HG02973 (cell line): ENCODE results near the gene RPS6KA3.

Experiments used
- ATAC-seq: cut with Tn5 transposase; IDR thresholded peaks from one replicate; pipeline ENCODE4 v1.9.1; 2021; ENCODE audit warnings: moderate library complexity; ENCODE audit not compliant: unreplicated experiment

RPS6KA3 gene

DNA sequence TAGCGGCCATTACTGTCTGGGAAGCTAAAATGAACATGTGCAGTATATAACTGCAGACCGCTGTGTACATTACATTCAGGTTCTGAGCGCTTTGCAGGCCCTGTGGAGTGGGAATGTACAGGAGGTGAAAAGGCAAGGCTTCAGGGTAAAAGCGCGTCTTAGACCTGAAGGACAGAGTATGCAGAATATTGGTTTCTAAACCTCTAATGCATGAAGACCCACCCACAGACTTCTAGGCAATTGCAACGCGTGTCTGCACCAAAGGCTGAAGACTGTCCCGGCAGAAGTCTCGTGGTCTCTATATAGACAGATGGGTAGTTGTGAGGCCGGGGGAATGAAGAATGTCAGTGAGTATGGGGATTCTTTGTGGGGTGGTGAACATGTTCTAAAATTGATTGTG lies 155.4 kb downstream of the RPS6KA3 start:
- ATAC-seq = no peak

DNA sequence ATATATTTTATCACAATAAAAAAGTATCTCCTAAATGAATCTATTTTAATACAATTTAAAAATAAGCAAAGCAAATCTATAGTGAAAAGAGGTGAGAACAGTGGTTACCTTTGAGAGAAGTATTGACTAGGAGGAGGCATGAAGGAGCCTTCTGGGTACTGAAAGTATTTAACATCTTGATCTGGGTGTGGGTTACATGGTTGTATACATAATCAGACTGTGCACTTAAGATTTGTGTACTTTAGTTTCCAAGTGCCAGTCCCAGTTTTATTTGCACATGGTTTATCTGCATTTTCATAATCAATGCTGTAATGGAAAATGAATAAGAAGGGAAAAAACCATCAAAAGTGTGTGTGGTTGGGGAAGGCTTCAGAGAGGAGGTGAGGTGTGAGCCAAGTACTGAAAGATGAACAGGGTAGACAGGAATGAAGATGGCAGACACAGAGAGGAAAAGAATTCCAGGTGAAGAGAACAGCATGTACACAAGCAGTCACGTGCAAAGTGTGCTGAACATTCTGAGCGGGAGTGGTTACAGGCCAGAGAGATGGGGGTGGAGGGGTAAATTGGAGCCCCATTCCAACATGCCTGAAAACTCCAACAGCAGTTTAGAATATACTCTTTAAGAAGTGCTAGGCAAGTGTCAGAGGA lies 164.7 kb downstream of the RPS6KA3 start:
- no peak for ATAC-seq
